DND-41 (cell line): ENCODE measurements around the gene ARIH2.

Source experiments
- ATAC-seq: fragments of 200-7000 bp; cut with Tn5 transposase; 3 replicates; pipeline ENCODE4 v1.9.1; 2021; ENCODE audit warnings: low read depth; ENCODE audit not compliant: insufficient read depth
- DNase-seq: peaks from one replicate; pipeline ENCODE4 v3.0.0-alpha.2; 2020
- H2AFZ ChIP-seq: 2 replicates; pipeline ENCODE4 v1.6.0; 2012; ENCODE audit warnings: low read depth, low read length
- H3K27ac ChIP-seq: 2 replicates; pipeline ENCODE4 v1.5.1; 2012; ENCODE audit warnings: low read length, inconsistent platforms
- H3K27me3 ChIP-seq: fragments of 200-600 bp; sonication (generic); 2 replicates; pipeline ENCODE4 v1.6.0; 2012; ENCODE audit warnings: low read length, mild to moderate bottlenecking, inconsistent platforms; ENCODE audit not compliant: insufficient read depth, poor library complexity
- H3K36me3 ChIP-seq: 2 replicates; pipeline ENCODE4 v1.5.1; 2012; ENCODE audit warnings: low read length, inconsistent platforms; ENCODE audit not compliant: insufficient read depth
- H3K4me1 ChIP-seq: 2 replicates; pipeline ENCODE4 v1.5.1; 2012; ENCODE audit warnings: mild to moderate bottlenecking, low read length; ENCODE audit not compliant: insufficient read depth
- H3K4me2 ChIP-seq: 2 replicates; pipeline ENCODE4 v1.6.0; 2012; ENCODE audit warnings: mild to moderate bottlenecking, moderate library complexity, low read length, inconsistent platforms; ENCODE audit not compliant: insufficient read depth
- H3K4me3 ChIP-seq, 2 experiments: fragments of 200-600 bp in 1 of 2; shearing (Covaris generic) in 1 of 2; 2 replicates each; pipeline ENCODE4 v1.5.1; 2012 to 2016; ENCODE audit warnings: inconsistent platforms in 2 of 2, low read length in 2 of 2, mild to moderate bottlenecking in 2 of 2, low read depth in 1 of 2, moderate library complexity in 1 of 2
- H3K79me2 ChIP-seq: 2 replicates; pipeline ENCODE4 v1.6.0; 2012; ENCODE audit warnings: low read length, inconsistent platforms; ENCODE audit not compliant: insufficient read depth
- H3K9ac ChIP-seq: 2 replicates; pipeline ENCODE4 v1.6.0; 2012; ENCODE audit warnings: low read depth, mild to moderate bottlenecking, inconsistent platforms, low read length, moderate library complexity
- H3K9me3 ChIP-seq: 2 replicates; pipeline ENCODE4 v1.5.1; 2012; ENCODE audit warnings: low read length, moderate library complexity, mild to moderate bottlenecking, inconsistent platforms; ENCODE audit not compliant: insufficient read depth, severe bottlenecking
- H4K20me1 ChIP-seq: 2 replicates; pipeline ENCODE4 v1.6.0; 2012; ENCODE audit warnings: low read length; ENCODE audit not compliant: insufficient read depth
- EZH2 ChIP-seq: IDR thresholded peaks from 3 replicates; pipeline ENCODE4 v1.6.1; 2012; ENCODE audit warnings: borderline replicate concordance, low read depth, mild to moderate bottlenecking, moderate library complexity, low read length, inconsistent platforms; ENCODE audit not compliant: severe bottlenecking
- TF ChIP-seq, protein P1 (sequence below): IDR thresholded peaks from 2 replicates; pipeline ENCODE4 v1.5.1; 2012; ENCODE audit warnings: borderline replicate concordance, low read length, moderate library complexity, mild to moderate bottlenecking; ENCODE audit not compliant: poor library complexity, severe bottlenecking; ENCODE audit errors: extremely low read depth

ARIH2 gene

DNA sequence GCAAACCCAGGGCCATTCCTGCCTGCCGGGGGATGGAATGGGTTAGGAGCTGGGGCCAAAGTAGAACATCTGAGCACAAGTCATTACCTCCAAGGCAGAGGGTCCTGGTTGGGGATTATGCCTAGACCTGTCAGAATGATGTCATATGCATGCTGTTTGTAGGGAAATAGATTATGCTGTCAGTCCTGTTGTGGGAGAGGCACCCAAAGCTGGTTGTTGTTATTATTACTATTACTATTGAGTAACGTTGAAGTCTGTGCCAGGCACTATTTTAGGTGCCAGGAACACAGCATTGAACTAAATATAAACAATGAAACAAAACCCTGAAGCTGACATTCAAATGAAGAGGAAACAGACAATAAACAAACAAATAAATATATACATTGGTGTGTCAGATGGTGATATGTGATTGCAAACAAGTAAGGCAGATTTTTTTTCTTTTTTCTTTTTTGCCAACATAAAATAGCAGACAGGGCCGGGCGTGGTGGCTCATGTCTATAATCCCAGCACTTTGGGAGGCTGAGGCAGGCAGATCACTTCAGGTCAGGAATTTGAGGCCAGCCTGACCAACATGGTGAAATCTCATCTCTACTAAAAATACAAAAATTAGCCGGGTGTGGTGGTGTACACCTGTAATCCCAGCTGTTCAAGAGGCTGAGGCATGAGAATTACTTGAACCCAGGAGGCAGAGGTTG, 73.4 kb downstream of the ARIH2 start:
- no peak for DNase-seq
- Histone ChIP-seq H3K4me2 (peak overlapping the region; percentile 86), H2AFZ (no peak overlapping the region), H3K27me3 (no peaks in the 10 kb centered on the region), H3K4me3 (peak overlapping the region in 1 of 2 experiments; percentile 62; a peak in 2 of 4 replicates), H3K9ac (peak overlapping the region; percentile 74), H3K27ac (no peak overlapping the region), H3K9me3 (no peaks in the 10 kb centered on the region), H3K36me3 (peaks cover 4% of the 10 kb centered on the region), H3K79me2 (peaks cover 19% of the 10 kb centered on the region), H4K20me1 (no peaks in the 10 kb centered on the region), H3K4me1 (peaks cover 35% of the 10 kb centered on the region)
- ATAC-seq = no peak
- TF ChIP-seq EZH2 = no peak
- TF ChIP-seq, protein P1, sequence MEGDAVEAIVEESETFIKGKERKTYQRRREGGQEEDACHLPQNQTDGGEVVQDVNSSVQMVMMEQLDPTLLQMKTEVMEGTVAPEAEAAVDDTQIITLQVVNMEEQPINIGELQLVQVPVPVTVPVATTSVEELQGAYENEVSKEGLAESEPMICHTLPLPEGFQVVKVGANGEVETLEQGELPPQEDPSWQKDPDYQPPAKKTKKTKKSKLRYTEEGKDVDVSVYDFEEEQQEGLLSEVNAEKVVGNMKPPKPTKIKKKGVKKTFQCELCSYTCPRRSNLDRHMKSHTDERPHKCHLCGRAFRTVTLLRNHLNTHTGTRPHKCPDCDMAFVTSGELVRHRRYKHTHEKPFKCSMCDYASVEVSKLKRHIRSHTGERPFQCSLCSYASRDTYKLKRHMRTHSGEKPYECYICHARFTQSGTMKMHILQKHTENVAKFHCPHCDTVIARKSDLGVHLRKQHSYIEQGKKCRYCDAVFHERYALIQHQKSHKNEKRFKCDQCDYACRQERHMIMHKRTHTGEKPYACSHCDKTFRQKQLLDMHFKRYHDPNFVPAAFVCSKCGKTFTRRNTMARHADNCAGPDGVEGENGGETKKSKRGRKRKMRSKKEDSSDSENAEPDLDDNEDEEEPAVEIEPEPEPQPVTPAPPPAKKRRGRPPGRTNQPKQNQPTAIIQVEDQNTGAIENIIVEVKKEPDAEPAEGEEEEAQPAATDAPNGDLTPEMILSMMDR = no peak

DNA sequence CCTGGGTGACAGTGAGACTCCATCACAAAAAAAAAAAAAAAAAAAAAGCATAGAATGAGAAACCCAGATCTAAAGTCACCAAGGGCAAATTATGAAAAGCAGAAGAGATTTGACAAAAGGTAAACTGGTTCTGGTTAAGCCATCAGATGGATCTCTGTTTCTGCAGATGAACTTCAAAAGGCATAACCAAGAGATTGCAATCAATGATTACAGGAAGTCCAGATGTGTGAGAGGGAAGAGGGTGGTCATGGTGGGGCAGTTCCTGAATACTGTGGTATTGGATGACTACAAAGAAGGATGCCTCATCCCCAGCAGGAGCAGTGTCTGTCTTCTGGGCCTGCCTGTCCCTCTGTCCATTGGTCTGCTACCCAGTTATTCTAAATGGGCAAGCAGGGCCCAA, 75.2 kb downstream of the ARIH2 start:
- no peak overlapping the region for H3K4me2 ChIP-seq
- H3K79me2 ChIP-seq = peaks cover 19% of the 10 kb centered on the region
- no peak for ATAC-seq
- no peaks in the 10 kb centered on the region for H3K27me3 ChIP-seq
- H4K20me1 ChIP-seq = no peaks in the 10 kb centered on the region
- peaks cover 4% of the 10 kb centered on the region for H3K36me3 ChIP-seq
- TF ChIP-seq, protein P1 = no peak
- no peak for TF ChIP-seq EZH2
- no peak overlapping the region for H3K27ac ChIP-seq
- H2AFZ ChIP-seq = no peak overlapping the region
- H3K4me1 ChIP-seq = peaks cover 29% of the 10 kb centered on the region
- DNase-seq = no peak
- H3K4me3 ChIP-seq = no peak overlapping the region
- H3K9me3 ChIP-seq = no peaks in the 10 kb centered on the region
- no peak overlapping the region for H3K9ac ChIP-seq

DNA sequence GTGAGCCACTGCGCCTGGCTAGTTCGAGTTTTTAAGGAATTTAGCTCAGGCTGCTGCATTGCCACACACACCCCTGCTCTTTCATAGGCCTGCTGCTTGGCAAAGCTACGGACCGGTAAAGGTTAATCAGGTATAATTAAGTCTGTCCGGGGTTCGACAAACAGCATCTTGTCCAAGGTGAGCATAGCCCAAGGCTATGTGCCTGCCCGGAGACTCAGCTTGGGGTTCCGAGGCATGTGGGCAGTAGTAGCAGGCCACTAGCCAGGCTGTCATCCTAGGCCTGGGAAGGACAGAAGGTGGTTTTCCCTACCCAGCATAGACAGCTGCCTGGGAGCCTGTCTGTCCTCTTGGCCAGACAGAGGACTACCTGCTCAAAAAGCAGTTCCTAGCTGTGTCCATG, 78.0 kb downstream of the ARIH2 start:
- DNase-seq (no peak), ATAC-seq (no peak)
- H3K27ac ChIP-seq = no peak overlapping the region
- no peak overlapping the region for H3K9ac ChIP-seq
- no peaks in the 10 kb centered on the region for H3K27me3 ChIP-seq
- 0 out of 2 replicates have a peak, but pooled peaks cover 2% of the 10 kb centered on the region for H4K20me1 ChIP-seq
- peaks cover 6% of the 10 kb centered on the region for H3K4me1 ChIP-seq
- no peak overlapping the region for H3K4me3 ChIP-seq
- H3K9me3 ChIP-seq = no peaks in the 10 kb centered on the region
- H3K36me3 ChIP-seq = peaks cover 4% of the 10 kb centered on the region
- no peak overlapping the region for H3K4me2 ChIP-seq
- no peak for TF ChIP-seq EZH2
- TF ChIP-seq, protein P1 = no peak
- peaks cover 3% of the 10 kb centered on the region; the same call in 1 of the 2 replicates for H3K79me2 ChIP-seq
- no peak overlapping the region for H2AFZ ChIP-seq

DNA sequence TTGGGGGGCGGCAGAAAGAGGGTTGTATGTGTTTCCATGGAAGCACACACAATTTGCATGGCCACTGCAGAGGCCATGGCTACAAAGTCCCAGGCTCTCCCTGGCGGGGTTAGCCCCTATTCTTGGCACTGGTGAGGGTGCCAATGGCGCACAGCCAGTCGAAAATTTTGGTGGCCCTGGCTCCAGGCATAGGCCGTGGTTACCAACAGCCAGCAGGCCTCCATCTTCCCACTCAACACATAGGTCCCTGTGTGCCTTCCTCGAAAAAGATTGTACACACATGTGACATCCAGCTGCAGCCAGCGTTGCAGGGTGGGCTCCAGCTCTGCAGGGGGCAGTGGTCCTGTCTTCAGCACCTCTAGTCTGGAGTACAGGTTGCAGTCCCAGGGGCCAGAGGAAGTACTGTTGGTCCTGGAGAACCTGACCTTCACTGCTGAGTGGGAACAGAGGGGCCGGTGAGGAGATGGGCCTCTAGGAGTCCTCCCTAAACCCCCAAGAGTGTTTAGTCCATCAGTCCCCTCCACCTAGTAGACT, 78.5 kb downstream of the ARIH2 start:
- H3K4me1 ChIP-seq = peaks cover under 1% of the 10 kb centered on the region; the same call in 1 of the 2 replicates
- no peaks in the 10 kb centered on the region for H3K79me2 ChIP-seq
- no peak overlapping the region for H3K27ac ChIP-seq
- peaks cover 4% of the 10 kb centered on the region; the same call in 1 of the 2 replicates for H3K36me3 ChIP-seq
- TF ChIP-seq, protein P1 = peak; percentile 39
- no peak for TF ChIP-seq EZH2
- 0 out of 3 replicates have a peak, but pooled peaks have one; percentile 27 for ATAC-seq
- H3K4me2 ChIP-seq = no peak overlapping the region
- no peak for DNase-seq
- H3K9me3 ChIP-seq = no peaks in the 10 kb centered on the region
- H3K27me3 ChIP-seq = no peaks in the 10 kb centered on the region
- no peak overlapping the region for H3K9ac ChIP-seq
- 0 out of 2 replicates have a peak, but pooled peaks cover 2% of the 10 kb centered on the region for H4K20me1 ChIP-seq
- no peak overlapping the region for H3K4me3 ChIP-seq
- H2AFZ ChIP-seq = no peak overlapping the region
